Medulla oblongata (tissue), 1 donor: ENCODE results near the gene PTBP3.
"Not testable (repeated sequence)": the region's sequence is repeated elsewhere in the genome, so short reads cannot be mapped to it uniquely, and the experiment has no call there.

Experiments
- DNase-seq: peaks from one replicate; pipeline ENCODE4 v3.0.0-alpha.2; 2015; ENCODE audit errors: extremely low spot score

Gene PTBP3

GRCh38 chr9:112207451-112207850 is 126.0 kb downstream of the PTBP3 start:
- DNase-seq: no peak

- no peak for DNase-seq
Measured at GRCh38 chr9:112203536-112203935, 129.9 kb downstream of the PTBP3 start.

GRCh38 chr9:112200711-112201110 is 132.7 kb downstream of the PTBP3 start:
- DNase-seq: no peak

GRCh38 chr9:112198646-112199045 is 134.8 kb downstream of the PTBP3 start:
- DNase-seq: no peak

- DNase-seq: no peak
Measured at GRCh38 chr9:112194969-112195431, 138.4 kb downstream of the PTBP3 start.

- no peak for DNase-seq
Measured at GRCh38 chr9:112193572-112194288, 139.7 kb downstream of the PTBP3 start.

GRCh38 chr9:112190320-112190719 is 143.1 kb downstream of the PTBP3 start:
- DNase-seq: not testable (repeated sequence)

GRCh38 chr9:112188884-112189283 is 144.5 kb downstream of the PTBP3 start:
- no peak for DNase-seq

- no peak for DNase-seq
Measured at GRCh38 chr9:112187404-112187803, 146.0 kb downstream of the PTBP3 start.

- no peak for DNase-seq
Measured at GRCh38 chr9:112186695-112187094, 146.7 kb downstream of the PTBP3 start.

GRCh38 chr9:112184946-112185345 is 148.5 kb downstream of the PTBP3 start:
- DNase-seq: no peak

GRCh38 chr9:112184221-112184620 is 149.2 kb downstream of the PTBP3 start:
- DNase-seq: no peak

GRCh38 chr9:112180387-112180881 is 153.0 kb downstream of the PTBP3 start:
- DNase-seq: no peak

- DNase-seq: no peak
Measured at GRCh38 chr9:112179816-112180215, 153.6 kb downstream of the PTBP3 start.

- DNase-seq: no peak
Measured at GRCh38 chr9:112176524-112176923, 156.9 kb downstream of the PTBP3 start.

- DNase-seq: no peak
Measured at GRCh38 chr9:112175796-112176315, 157.6 kb downstream of the PTBP3 start.

GRCh38 chr9:112174965-112175795 is 158.2 kb downstream of the PTBP3 start, which contains the start of gene SUSD1:
TSS of gene SUSD1 (minus strand) at chr9:112175297. CDS start at chr9:112175235, 62 bp downstream.
- no peak for DNase-seq

GRCh38 chr9:112174222-112174964 is 159.0 kb downstream of the PTBP3 start:
- DNase-seq: no peak

- DNase-seq: no peak
Measured at GRCh38 chr9:112173489-112174221, 159.8 kb downstream of the PTBP3 start.

- no peak for DNase-seq
Measured at GRCh38 chr9:112170968-112171367, 162.5 kb downstream of the PTBP3 start.

- no peak for DNase-seq
Measured at GRCh38 chr9:112170235-112170634, 163.2 kb downstream of the PTBP3 start.
